A549 (cell line): ENCODE measurements around the gene ACVRL1. TPM values are rescaled to one million over a fixed set of nuclear protein-coding genes. Genes with fewer than 3 reads are reported as not detected.

Experiments
- ATAC-seq, 2 experiments: fragments of 200-7000 bp in 1 of 2; fragments of >200 bp in 1 of 2; cut with Nextera tagmentation in 1 of 2; cut with Tn5 transposase in 1 of 2; 3 replicates each; pipeline versions ENCODE4 v1.8.0 to v1.9.1; 2018 to 2020; ENCODE audit warnings: mild to moderate bottlenecking in 1 of 2, moderate library complexity in 1 of 2
- CTCF ChIA-PET: fragments of 300-600 bp; sonication (Branson Sonifier 250); formaldehyde crosslinking; extraction: SDS; loops from one replicate; lab custom pipeline; 2021; ENCODE audit warnings: antibody characterized with exemption, inconsistent platforms; lab: Yijun Ruan, JAX
- POLR2A ChIA-PET: fragments of 350-600 bp; formaldehyde crosslinking; extraction: SDS; loops from one replicate; lab custom pipeline; 2021; ENCODE audit warnings: antibody characterized with exemption, inconsistent platforms; lab: Yijun Ruan, JAX
- DNase-seq, 2 experiments: peaks; one replicate each; pipeline versions ENCODE4 v3.0.0 to v3.0.0-alpha.2; 2011 to 2016; ENCODE audit warnings: low read depth in 1 of 2, low spot score in 1 of 2
- FAIRE-seq: peaks from 2 replicates; lab custom pipeline; 2011; peaks lifted over from hg19 to GRCh38; lab: Jason Lieb, UNC
- H3K27ac ChIP-seq, 2 experiments: fragments of >200 bp; sonication (Bioruptor Twin); formaldehyde crosslinking; 3 replicates each; pipeline ENCODE4 v1.5.1; 2016 to 2017
- H3K4me1 ChIP-seq: fragments of >200 bp; sonication (Bioruptor Twin); formaldehyde crosslinking; 3 replicates; pipeline ENCODE4 v1.6.1; 2016
- H3K4me2 ChIP-seq: fragments of >200 bp; sonication (Bioruptor Twin); formaldehyde crosslinking; 3 replicates; pipeline ENCODE4 v1.6.1; 2016
- H3K4me3 ChIP-seq: fragments of >200 bp; sonication (Bioruptor Twin); formaldehyde crosslinking; 3 replicates; pipeline ENCODE4 v1.5.1; 2016
- H3K9me3 ChIP-seq: fragments of >200 bp; sonication (Bioruptor Twin); formaldehyde crosslinking; 3 replicates; pipeline ENCODE4 v1.6.1; 2016
- CBX8 ChIP-seq: fragments of 200-600 bp; sonication (generic); IDR thresholded peaks from 2 replicates; pipeline ENCODE4 v1.6.1; 2016
- CHD2 ChIP-seq: fragments of 150-350 bp; IDR thresholded peaks from 2 replicates; pipeline ENCODE4 v1.6.1; 2014; ENCODE audit warnings: low read length; ENCODE audit not compliant: partially characterized antibody
- CHD4 ChIP-seq: fragments of 200-600 bp; sonication (generic); IDR thresholded peaks from 2 replicates; pipeline ENCODE4 v1.6.1; 2016; ENCODE audit warnings: antibody characterized with exemption, mild to moderate bottlenecking, borderline replicate concordance
- EHF ChIP-seq: fragments of 250-450 bp; sonication (Bioruptor Pico); IDR thresholded peaks from 2 replicates; pipeline ENCODE4 v1.5.0; 2020; ENCODE audit warnings: mild to moderate bottlenecking
- FOSL2 ChIP-seq, 2 experiments: fragments of 450-650 bp in 1 of 2; fragments of >200 bp in 1 of 2; sonication (Bioruptor Twin) in 1 of 2; formaldehyde crosslinking; IDR thresholded peaks; 2 replicates each; pipeline versions ENCODE4 v1.5.0 to v1.6.1; 2016 to 2020; ENCODE audit warnings: mild to moderate bottlenecking in 1 of 2, moderate library complexity in 1 of 2
- HDAC2 ChIP-seq: fragments of 200-600 bp; sonication (generic); IDR thresholded peaks from 2 replicates; pipeline ENCODE4 v1.6.1; 2016
- HEYL ChIP-seq: fragments of 250-450 bp; sonication (Bioruptor Pico); IDR thresholded peaks from 2 replicates; pipeline ENCODE4 v1.8.0; 2021; ENCODE audit warnings: mild to moderate bottlenecking, moderate library complexity
- JUN ChIP-seq, 2 experiments: fragments of >200 bp; sonication (Bioruptor Twin); formaldehyde crosslinking; IDR thresholded peaks; 2 replicates in 1 of 2; 3 replicates in 1 of 2; pipeline ENCODE4 v1.6.1; 2016 to 2017
- MAZ ChIP-seq: fragments of 150-350 bp; IDR thresholded peaks from 2 replicates; pipeline ENCODE4 v1.6.1; 2014; ENCODE audit warnings: antibody characterized with exemption, low read depth, low read length, borderline replicate concordance
- NFE2L2 ChIP-seq: fragments of 150-350 bp; conservative IDR thresholded peaks from 2 replicates; pipeline ENCODE4 v1.6.1; 2014; ENCODE audit warnings: low read length
- POLR2A ChIP-seq: IDR thresholded peaks from 2 replicates; pipeline ENCODE4 v1.6.1; 2012; ENCODE audit warnings: mild to moderate bottlenecking, low read length
- RAD21 ChIP-seq, 2 experiments: fragments of >200 bp in 1 of 2; sonication (Bioruptor Twin) in 1 of 2; formaldehyde crosslinking in 1 of 2; IDR thresholded peaks in 1 of 2; conservative IDR thresholded peaks in 1 of 2; 2 replicates in 1 of 2; 3 replicates in 1 of 2; pipeline ENCODE4 v1.6.1; 2012 to 2018; ENCODE audit warnings: inconsistent platforms in 1 of 2
- SREBF2 ChIP-seq: fragments of 450-650 bp; IDR thresholded peaks from 2 replicates; pipeline ENCODE4 v1.6.1; 2014; ENCODE audit warnings: mild to moderate bottlenecking, moderate library complexity
- TFCP2L1 ChIP-seq: fragments of 250-450 bp; sonication (Bioruptor Pico); IDR thresholded peaks from 2 replicates; pipeline ENCODE4 v1.5.0; 2021; ENCODE audit warnings: mild to moderate bottlenecking
- TP53 ChIP-seq: fragments of 250-450 bp; sonication (Bioruptor Pico); IDR thresholded peaks from 2 replicates; pipeline ENCODE4 v1.5.0; 2021; ENCODE audit warnings: mild to moderate bottlenecking, moderate library complexity
- WGBS: methylation state at CpG from one replicate; pipeline ENCODE4 v1.1.6; 2017; ENCODE audit errors: missing lambda C conversion rate; 5-methylcytosine and 5-hydroxymethylcytosine counted together
- polyA plus RNA-seq, 4 experiments: library from polyadenylated mRNA; depleted of rRNA in 3 of 4; stranded (reverse); fragments of >200 nt; fragmentation: RNase III in 1 of 4; extraction: RNeasy Plus Mini Kit Qiagen cat#74134 plus additional on column Dnase treatment in 1 of 4; gene quantifications; 2 replicates in 3 of 4; 3 replicates in 1 of 4; pipeline ENCODE4 v1.2.3, GENCODE V29; 2011 to 2017
- TF ChIP-seq, protein P1 (sequence below): IDR thresholded peaks from 2 replicates; pipeline ENCODE4 v1.6.1; 2012
- TF ChIP-seq, protein P2 (sequence below): fragments of 250-450 bp; sonication (Bioruptor Pico); IDR thresholded peaks from 2 replicates; pipeline ENCODE4 v1.5.0; 2021; ENCODE audit warnings: mild to moderate bottlenecking, moderate library complexity, borderline replicate concordance
- TF ChIP-seq, protein P3 (sequence below): IDR thresholded peaks from 2 replicates; pipeline ENCODE4 v1.6.1; 2012
- TF ChIP-seq, protein P4 (sequence below): fragments of >200 bp; sonication (Bioruptor Twin); formaldehyde crosslinking; IDR thresholded peaks from 3 replicates; pipeline ENCODE4 v1.5.1; 2016
- TF ChIP-seq, protein P5 (sequence below): fragments of 200-600 bp; sonication (generic); IDR thresholded peaks from 2 replicates; pipeline ENCODE4 v1.6.1; 2016; ENCODE audit warnings: antibody characterized with exemption, mild to moderate bottlenecking, moderate library complexity
- TF ChIP-seq, protein P6 (sequence below): fragments of 450-650 bp; IDR thresholded peaks from 2 replicates; pipeline ENCODE4 v1.6.1; 2014; ENCODE audit warnings: antibody characterized with exemption

Gene ACVRL1
- polyA plus RNA-seq, 2 of the 4 experiments (the other 2 are of a cell fraction): 0.03 TPM; not detected in 1

DNA sequence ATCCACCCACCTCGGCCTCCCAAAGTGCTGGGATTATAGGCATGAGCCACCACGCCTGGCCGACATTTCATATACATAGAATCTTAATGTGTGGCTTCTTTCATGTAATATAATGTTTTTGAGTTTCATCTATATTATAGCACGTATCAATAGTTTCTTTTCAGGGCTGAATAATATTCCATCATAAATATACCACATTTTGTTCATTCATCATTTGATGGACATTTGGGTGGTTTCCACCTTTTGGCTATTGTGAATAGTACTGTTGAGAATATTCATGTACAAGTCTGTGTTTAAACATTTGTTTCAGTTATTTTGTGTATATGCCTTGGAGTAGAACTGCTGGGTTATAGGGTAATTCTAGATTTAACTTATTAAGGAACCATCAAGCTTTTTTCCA, 56.2 kb downstream of the ACVRL1 start:
- CTCF ChIA-PET: interaction anchor here (1.6 kb wide), 1 partner anchor 41 kb away, joined by 4 read pairs; no protein-coding TSS in a partner anchor
- no peak for TF ChIP-seq JUN (IDR thresholded peaks at IDR 0.05)
- TF ChIP-seq, protein P1, sequence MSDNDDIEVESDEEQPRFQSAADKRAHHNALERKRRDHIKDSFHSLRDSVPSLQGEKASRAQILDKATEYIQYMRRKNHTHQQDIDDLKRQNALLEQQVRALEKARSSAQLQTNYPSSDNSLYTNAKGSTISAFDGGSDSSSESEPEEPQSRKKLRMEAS: no peak
- TF ChIP-seq TFCP2L1 (CRISPR knock-in tag): no peak
- no peak for TF ChIP-seq CBX8
- no peak for TF ChIP-seq CHD4
- TF ChIP-seq, protein P2, sequence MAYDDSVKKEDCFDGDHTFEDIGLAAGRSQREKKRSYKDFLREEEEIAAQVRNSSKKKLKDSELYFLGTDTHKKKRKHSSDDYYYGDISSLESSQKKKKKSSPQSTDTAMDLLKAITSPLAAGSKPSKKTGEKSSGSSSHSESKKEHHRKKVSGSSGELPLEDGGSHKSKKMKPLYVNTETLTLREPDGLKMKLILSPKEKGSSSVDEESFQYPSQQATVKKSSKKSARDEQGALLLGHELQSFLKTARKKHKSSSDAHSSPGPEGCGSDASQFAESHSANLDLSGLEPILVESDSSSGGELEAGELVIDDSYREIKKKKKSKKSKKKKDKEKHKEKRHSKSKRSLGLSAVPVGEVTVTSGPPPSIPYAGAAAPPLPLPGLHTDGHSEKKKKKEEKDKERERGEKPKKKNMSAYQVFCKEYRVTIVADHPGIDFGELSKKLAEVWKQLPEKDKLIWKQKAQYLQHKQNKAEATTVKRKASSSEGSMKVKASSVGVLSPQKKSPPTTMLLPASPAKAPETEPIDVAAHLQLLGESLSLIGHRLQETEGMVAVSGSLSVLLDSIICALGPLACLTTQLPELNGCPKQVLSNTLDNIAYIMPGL (CRISPR knock-in tag): no peak
- TF ChIP-seq POLR2A: no peak
- TF ChIP-seq HDAC2: no peak
- no peak for TF ChIP-seq CHD2
- TF ChIP-seq, protein P3, sequence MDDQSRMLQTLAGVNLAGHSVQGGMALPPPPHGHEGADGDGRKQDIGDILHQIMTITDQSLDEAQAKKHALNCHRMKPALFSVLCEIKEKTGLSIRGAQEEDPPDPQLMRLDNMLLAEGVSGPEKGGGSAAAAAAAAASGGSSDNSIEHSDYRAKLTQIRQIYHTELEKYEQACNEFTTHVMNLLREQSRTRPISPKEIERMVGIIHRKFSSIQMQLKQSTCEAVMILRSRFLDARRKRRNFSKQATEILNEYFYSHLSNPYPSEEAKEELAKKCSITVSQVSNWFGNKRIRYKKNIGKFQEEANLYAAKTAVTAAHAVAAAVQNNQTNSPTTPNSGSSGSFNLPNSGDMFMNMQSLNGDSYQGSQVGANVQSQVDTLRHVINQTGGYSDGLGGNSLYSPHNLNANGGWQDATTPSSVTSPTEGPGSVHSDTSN: no peak
- no peak for TF ChIP-seq SREBF2
- TF ChIP-seq, all 56 proteins: peak for 0
- Histone ChIP-seq H3K9me3 (no peaks in the 10 kb centered on the region), H3K4me3 (no peak overlapping the region), H3K27ac (no peak overlapping the region), H3K4me2 (no peak overlapping the region), H3K4me1 (peaks cover 10% of the 10 kb centered on the region)
- WGBS: 94% methylated on average over 4 of the region's 4 CpGs
- ATAC-seq (no peak), FAIRE-seq (no peak), DNase-seq (no peak)
- POLR2A ChIA-PET: no interaction called here

DNA sequence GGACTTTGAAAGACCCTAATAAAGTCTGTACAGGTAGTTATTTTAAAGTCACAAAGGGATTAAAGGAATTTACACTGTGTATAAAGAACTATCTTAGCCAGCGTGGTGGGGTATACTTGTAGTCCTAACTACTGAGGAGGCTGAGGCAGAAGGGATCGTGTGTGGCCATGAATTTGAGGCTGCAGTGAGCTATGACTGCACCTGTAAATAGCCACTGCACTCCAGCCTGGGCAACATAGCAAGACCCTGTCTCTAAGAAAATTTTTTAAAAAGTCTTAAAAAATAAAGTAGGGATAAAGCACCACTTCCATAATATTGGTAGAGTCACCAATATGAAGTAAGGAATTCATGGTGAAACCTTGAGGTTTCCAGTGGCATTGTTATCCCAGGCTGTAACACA, 62.3 kb downstream of the ACVRL1 start:
- POLR2A ChIA-PET: no interaction called here
- Histone ChIP-seq H3K4me2 (no peak overlapping the region), H3K4me3 (no peak overlapping the region), H3K4me1 (peaks cover 43% of the 10 kb centered on the region), H3K9me3 (no peaks in the 10 kb centered on the region), H3K27ac (no peak overlapping the region)
- DNase-seq (no peak), ATAC-seq (no peak), FAIRE-seq (no peak)
- 94% methylated on average over 2 of the region's 2 CpGs for WGBS
- CTCF ChIA-PET: interaction anchor here (0.6 to 2.8 kb wide), 6 partner anchors 11 to 959 kb away, joined by 5 to 16 read pairs (median 7); no protein-coding TSS in a partner anchor
- TF ChIP-seq MAZ (no peak), EHF (CRISPR knock-in tag) (no peak)

DNA sequence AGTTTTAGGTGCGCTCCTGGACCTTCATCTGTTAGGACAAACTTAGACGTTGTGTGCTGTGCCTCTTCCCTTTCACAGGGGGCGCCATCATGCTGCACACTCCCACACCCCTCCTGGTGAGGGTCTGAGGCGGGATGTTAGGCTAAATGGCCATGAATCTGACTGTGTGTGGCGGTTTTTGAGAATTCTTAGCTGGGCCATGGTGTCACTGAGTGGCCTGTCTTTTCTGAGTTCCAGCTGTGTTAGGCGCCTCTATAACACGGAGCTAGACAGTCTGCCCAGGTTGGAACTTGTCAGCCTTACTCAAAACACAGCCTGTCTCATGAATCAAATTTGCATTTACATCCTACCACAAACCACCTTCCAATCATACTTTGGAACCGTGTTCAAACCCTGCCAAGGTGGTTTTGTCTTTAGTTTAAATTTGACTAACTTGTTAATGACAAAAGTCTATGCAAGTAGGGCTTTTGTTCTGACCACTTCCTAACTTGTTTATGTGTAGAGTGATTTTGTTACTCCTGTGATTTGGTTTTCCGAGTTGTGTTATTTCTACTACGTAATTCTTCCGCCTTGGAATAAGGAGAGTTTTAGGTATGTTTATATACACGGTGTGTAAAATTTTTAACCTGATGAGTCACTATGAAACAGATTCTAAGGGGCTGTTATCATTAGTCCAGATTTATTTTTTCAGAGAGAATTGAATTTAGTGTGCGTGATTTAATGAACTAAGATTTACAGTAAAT, 63.8 kb downstream of the ACVRL1 start:
- peaks cover 48% of the 10 kb centered on the region for H3K4me1 ChIP-seq
- ChIA-PET CTCF (interaction anchor here (0.6 to 2.8 kb wide), 24 partner anchors 9 to 112 kb away, joined by 3 to 16 read pairs (median 4); partner anchors contain the start of gene ACVR1B), POLR2A (no interaction called here)
- DNase-seq (peak; percentile 55 to 66), ATAC-seq (peak; percentile 76 to 83), FAIRE-seq (no peak)
- peak overlapping the region; percentile 57 to 77 for H3K27ac ChIP-seq
- peak overlapping the region; percentile 89 for H3K4me2 ChIP-seq
- H3K4me3 ChIP-seq: peak overlapping the region; percentile 16; the same call in 1 of the 3 replicates
- WGBS: 31% methylated on average over 13 of the region's 13 CpGs
- TF ChIP-seq FOSL2 (IDR thresholded peaks at IDR 0.05) (no peak), FOSL2 (CRISPR knock-in tag; IDR thresholded peaks at IDR 0.05) (peak; percentile 68), TP53 (CRISPR knock-in tag) (no peak), RAD21 (conservative IDR thresholded peaks at IDR 0.05 in 1 of 2, IDR thresholded peaks at IDR 0.05 in 1 of 2) (peak in 1 of 2 experiments; percentile 26; a peak in 1 of 5 replicates), HEYL (CRISPR knock-in tag) (0 out of 2 replicates have a peak, but pooled peaks have one; percentile 16), NFE2L2 (no peak), TFCP2L1 (CRISPR knock-in tag) (no peak)
- TF ChIP-seq, protein P4, sequence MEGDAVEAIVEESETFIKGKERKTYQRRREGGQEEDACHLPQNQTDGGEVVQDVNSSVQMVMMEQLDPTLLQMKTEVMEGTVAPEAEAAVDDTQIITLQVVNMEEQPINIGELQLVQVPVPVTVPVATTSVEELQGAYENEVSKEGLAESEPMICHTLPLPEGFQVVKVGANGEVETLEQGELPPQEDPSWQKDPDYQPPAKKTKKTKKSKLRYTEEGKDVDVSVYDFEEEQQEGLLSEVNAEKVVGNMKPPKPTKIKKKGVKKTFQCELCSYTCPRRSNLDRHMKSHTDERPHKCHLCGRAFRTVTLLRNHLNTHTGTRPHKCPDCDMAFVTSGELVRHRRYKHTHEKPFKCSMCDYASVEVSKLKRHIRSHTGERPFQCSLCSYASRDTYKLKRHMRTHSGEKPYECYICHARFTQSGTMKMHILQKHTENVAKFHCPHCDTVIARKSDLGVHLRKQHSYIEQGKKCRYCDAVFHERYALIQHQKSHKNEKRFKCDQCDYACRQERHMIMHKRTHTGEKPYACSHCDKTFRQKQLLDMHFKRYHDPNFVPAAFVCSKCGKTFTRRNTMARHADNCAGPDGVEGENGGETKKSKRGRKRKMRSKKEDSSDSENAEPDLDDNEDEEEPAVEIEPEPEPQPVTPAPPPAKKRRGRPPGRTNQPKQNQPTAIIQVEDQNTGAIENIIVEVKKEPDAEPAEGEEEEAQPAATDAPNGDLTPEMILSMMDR: peak; percentile 56
- TF ChIP-seq, protein P5, sequence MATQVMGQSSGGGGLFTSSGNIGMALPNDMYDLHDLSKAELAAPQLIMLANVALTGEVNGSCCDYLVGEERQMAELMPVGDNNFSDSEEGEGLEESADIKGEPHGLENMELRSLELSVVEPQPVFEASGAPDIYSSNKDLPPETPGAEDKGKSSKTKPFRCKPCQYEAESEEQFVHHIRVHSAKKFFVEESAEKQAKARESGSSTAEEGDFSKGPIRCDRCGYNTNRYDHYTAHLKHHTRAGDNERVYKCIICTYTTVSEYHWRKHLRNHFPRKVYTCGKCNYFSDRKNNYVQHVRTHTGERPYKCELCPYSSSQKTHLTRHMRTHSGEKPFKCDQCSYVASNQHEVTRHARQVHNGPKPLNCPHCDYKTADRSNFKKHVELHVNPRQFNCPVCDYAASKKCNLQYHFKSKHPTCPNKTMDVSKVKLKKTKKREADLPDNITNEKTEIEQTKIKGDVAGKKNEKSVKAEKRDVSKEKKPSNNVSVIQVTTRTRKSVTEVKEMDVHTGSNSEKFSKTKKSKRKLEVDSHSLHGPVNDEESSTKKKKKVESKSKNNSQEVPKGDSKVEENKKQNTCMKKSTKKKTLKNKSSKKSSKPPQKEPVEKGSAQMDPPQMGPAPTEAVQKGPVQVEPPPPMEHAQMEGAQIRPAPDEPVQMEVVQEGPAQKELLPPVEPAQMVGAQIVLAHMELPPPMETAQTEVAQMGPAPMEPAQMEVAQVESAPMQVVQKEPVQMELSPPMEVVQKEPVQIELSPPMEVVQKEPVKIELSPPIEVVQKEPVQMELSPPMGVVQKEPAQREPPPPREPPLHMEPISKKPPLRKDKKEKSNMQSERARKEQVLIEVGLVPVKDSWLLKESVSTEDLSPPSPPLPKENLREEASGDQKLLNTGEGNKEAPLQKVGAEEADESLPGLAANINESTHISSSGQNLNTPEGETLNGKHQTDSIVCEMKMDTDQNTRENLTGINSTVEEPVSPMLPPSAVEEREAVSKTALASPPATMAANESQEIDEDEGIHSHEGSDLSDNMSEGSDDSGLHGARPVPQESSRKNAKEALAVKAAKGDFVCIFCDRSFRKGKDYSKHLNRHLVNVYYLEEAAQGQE: no peak
- TF ChIP-seq, protein P6, sequence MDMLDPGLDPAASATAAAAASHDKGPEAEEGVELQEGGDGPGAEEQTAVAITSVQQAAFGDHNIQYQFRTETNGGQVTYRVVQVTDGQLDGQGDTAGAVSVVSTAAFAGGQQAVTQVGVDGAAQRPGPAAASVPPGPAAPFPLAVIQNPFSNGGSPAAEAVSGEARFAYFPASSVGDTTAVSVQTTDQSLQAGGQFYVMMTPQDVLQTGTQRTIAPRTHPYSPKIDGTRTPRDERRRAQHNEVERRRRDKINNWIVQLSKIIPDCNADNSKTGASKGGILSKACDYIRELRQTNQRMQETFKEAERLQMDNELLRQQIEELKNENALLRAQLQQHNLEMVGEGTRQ: no peak
- no peaks in the 10 kb centered on the region for H3K9me3 ChIP-seq
